Motor neuron (in vitro differentiated cells): ENCODE data around the gene OR6B1. TPM values are rescaled to one million over a fixed set of nuclear protein-coding genes. Genes with fewer than 3 reads are reported as not detected.
"Not testable (repeated sequence)": the region's sequence is repeated elsewhere in the genome, so short reads cannot be mapped to it uniquely, and the experiment has no call there.

Experiments
- ATAC-seq, 8 experiments: fragments of 200-7000 bp; cut with Tn5 transposase; replicated peaks in 6 of 8; 2 replicates each; pipeline ENCODE4 v1.8.0; 2021; ENCODE audit warnings: mild to moderate bottlenecking in 8 of 8, moderate library complexity in 8 of 8
- H3K27ac ChIP-seq, 2 donors: fragments of 250-450 bp; sonication (Bioruptor Pico); 2 replicates each; pipeline ENCODE4 v1.9.0; 2021; ENCODE audit warnings: antibody characterized with exemption in 2 of 2, mild to moderate bottlenecking in 2 of 2, moderate library complexity in 1 of 2
- H3K4me1 ChIP-seq, 2 donors: fragments of 250-450 bp; sonication (Bioruptor Pico); replicated peaks in 1 of 2; 2 replicates each; pipeline ENCODE4 v1.6.1; 2021; ENCODE audit warnings: antibody characterized with exemption in 2 of 2, mild to moderate bottlenecking in 2 of 2, moderate library complexity in 1 of 2
- H3K4me3 ChIP-seq, 5 donors: fragments of 250-450 bp; sonication (Bioruptor Pico); 2 replicates each; pipeline ENCODE4 v1.9.0; 2021; ENCODE audit warnings: antibody characterized with exemption in 5 of 5, mild to moderate bottlenecking in 5 of 5, moderate library complexity in 4 of 5
- WGBS, 10 experiments: fragments of 450-650 bp; shearing (Covaris generic); methylation state at CpG; one replicate each; pipeline ENCODE4 v1.0.0; 2022; 5-methylcytosine and 5-hydroxymethylcytosine counted together
- in situ Hi-C, 9 experiments: fragments of 400-800 bp; cut with MboI; loops; one replicate each; pipeline ENCODE4 v1.15.0; 2021; ENCODE audit warnings: low sequenced_read_pairs in 9 of 9, low pct_unique_long_range_greater_than_20kb in 2 of 9; ENCODE audit not compliant: unreplicated experiment in 9 of 9
- total RNA-seq, 8 experiments: library from RNA; unstranded; fragments of 300-600 nt; gene quantifications; 2 replicates each; pipeline versions ENCODE4 v1.2.3 to v1.2.4, GENCODE V29; 2022

Gene OR6B1
- total RNA-seq, 8 experiments from 2014 or later: 0.08 to 0.38 (median 0.10) TPM; not detected in 3

DNA sequence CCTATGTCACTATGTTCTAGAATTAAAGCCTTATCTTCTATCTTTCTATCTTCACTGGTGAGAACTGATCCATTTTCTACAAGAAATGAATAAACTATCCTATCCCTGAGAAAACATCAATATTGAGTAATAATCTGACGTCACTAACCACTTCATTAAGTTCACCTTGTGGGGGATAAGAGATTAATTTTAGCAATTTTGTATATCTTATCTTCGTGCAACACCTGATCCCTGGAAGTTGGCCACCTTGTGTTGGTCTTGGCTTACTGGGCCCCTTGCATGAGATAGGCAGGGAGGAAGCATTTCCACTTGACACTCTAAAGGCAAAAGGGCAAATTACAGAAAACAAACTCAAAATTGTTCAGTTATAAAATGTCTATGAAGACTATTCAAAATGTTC lies 20.1 kb upstream of the OR6B1 start:
- in situ Hi-C loops: no loop called here
- ATAC-seq: no peak
- Histone ChIP-seq H3K4me1 (no peaks in the 10 kb centered on the region), H3K4me3 (no peak overlapping the region), H3K27ac (no peak overlapping the region)
- WGBS, 10 experiments: 28 to 89% (median 50%) methylated on average over 1 to 2 of the region's 2 CpGs; no CpG with 5 or more reads in 3 of the 10 experiments

DNA sequence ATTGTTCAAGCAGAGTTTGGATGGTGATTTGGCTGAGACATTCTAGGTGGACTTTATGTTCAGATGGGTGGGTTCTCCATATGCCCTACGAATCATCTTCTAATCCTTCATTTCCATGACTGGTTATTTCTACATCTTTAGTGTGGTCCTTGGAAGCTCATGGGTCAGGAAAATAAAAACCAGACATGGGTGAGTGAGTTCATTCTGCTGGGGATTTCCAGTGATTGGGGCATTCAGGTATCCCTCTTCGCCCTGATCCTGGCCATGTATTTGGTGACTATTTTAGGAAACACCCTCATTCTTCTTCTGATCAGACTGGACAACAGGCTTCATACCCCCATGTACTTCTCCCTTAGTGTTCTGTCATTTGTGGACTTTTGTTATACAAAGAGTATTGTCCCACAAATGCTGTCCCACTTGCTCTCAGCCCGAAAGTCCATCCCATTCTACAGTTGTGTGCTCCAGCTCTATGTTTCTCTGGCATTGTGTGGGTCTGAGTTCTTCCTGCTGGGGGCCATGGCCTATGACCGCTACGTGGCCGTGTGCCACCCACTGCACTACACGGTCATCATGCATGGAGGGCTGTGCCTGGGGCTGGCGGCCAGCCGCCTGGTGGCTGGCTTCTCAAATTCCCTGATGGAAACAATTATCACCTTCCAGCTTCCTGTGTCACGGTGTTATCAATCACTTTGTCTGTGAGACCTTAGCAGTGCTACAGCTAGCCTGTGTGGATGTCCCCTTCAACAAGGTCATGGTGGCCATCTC lies 19.2 kb upstream of the OR6B1 start:
- no peak overlapping the region for H3K4me3 ChIP-seq
- H3K4me1 ChIP-seq: no peaks in the 10 kb centered on the region
- 40 to 100% (median 88%) methylated on average over 1 to 9 of the region's 10 CpGs for WGBS, 10 experiments
- no peak overlapping the region for H3K27ac ChIP-seq
- no peak for ATAC-seq
- in situ Hi-C loops: no loop called here

DNA sequence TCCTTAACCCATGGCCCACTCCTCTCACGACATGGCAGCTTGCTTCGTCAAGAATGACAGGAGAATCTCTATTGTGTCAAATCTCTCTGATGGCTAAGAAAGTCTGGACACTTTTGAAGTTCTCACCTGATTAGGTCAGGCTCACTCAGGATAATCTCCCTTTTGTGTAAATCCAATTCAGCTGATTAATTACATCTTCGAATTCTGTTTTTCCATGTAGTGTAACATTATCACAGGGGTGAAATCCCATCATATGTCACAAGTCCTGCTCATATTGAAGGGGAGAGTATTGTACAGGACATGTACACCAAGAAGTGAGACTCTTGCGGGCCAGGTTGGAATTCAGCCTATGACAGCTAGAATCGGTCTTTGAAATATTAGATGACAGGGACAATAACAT lies 16.2 kb upstream of the OR6B1 start:
- in situ Hi-C loops: no loop called here
- Histone ChIP-seq H3K4me3 (no peak overlapping the region), H3K27ac (no peak overlapping the region), H3K4me1 (no peaks in the 10 kb centered on the region)
- no peak for ATAC-seq
- 42 to 100% (median 84%) methylated on average over 1 to 4 of the region's 5 CpGs; no CpG with 5 or more reads in 2 of the 10 experiments for WGBS, 10 experiments

DNA sequence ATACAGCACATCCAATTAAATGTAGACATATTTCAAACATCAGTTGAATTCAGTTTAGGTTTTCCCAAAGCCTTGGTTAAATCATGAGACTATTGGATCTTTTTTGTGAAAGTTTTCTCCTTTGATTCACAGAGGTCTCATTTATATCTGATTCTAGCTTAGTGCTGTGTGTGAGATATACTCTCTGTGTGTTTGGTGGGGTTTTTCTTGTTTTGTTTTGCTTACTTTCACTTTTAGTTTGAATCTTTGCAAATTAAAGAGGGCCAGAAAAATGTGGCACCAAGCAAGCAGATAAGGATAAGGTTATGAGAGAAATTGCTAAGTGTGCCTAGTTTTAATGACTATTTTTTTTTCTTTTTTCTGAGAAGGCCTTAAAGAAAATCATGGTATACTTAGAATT lies 12.6 kb upstream of the OR6B1 start:
- in situ Hi-C loops: no loop called here
- Histone ChIP-seq H3K4me1 (no peaks in the 10 kb centered on the region), H3K4me3 (no peak overlapping the region), H3K27ac (no peak overlapping the region)
- no peak for ATAC-seq

DNA sequence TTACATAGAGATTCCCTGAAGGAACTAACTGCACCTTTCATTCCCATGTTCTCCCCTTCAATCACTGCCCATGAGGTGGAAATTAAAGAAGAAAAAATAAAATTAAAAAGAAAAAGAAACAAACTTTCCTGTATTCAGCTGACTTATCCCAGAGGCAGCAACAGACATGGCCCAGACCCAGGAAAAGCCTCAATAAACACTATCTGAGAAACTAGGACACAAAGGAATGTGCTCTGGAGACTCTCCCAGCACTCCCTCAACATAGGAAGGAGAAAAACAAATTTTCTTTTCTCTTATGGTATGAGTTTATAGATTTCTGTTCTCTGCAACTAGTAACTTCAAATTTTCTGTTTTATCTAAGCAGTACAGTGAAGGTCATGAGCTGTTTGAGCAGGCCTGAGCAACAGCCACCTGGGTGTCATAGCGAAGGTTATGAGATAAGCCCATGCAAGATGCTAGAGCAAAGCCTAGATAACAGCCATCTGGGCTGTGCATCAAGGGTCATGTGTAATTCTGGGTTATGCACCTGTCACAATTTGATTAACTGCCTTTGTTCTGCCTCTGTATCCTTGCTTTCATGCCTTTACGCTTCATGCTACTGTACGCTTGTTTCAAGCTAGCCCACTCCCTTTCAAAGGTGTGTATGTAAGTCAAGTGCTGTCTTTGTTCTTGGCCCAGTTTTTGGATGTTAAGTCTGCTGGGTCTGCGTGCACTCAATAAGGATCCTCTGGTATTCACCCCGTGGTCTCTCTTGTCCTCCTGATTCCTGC lies 11.0 kb upstream of the OR6B1 start:
- no peak for ATAC-seq
- no peak overlapping the region for H3K4me3 ChIP-seq
- 52 to 93% (median 81%) methylated on average over 2 to 5 of the region's 5 CpGs; no CpG with 5 or more reads in 4 of the 10 experiments for WGBS, 10 experiments

DNA sequence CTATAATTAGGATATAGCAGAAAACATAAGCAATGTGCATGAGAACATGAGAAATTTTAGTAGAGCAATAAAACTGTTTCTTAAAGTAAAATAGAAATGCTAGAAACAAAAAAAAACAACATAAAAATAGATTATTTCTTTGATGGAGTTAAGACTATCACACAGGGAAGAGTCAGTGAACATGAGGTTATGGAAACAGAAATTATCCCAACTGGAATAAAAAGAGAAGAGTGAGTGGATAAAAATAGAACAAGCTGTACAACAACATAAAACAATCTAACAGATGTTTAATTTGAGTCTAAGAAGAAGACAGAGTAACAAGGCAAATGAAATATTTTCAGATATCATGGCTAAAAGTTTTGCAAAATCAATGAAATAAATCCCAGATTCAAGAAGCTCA lies 7.5 kb upstream of the OR6B1 start:
- H3K27ac ChIP-seq: no peak overlapping the region
- in situ Hi-C loops: no loop called here
- H3K4me1 ChIP-seq: no peaks in the 10 kb centered on the region
- ATAC-seq: no peak
- H3K4me3 ChIP-seq: no peak overlapping the region

More for the DNA sequence above, 11.0 kb upstream of the OR6B1 start:
- in situ Hi-C loops: no loop called here
- H3K27ac ChIP-seq: no peak overlapping the region
- no peaks in the 10 kb centered on the region for H3K4me1 ChIP-seq

DNA sequence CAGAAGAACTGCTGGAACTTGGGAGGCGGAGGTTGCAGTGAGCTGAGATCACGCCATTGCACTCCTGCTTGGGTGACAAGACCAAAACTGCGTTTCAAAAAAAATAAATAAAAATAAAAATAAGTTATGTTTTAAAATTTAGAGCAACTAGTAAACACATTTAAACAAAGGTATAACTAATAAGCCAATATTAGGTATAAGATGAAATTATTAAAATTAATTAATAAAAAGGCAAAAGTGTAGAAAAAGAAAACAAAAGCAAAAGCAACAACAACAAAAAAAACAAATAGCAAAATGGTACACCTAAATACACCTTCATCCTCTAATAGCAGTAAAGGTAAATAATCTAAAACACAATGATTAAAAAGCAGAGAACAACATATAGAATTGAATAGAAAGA lies 6.2 kb upstream of the OR6B1 start:
- Histone ChIP-seq H3K4me1 (no peaks in the 10 kb centered on the region), H3K4me3 (no peak overlapping the region), H3K27ac (no peak overlapping the region)
- WGBS, 10 experiments: 35 to 100% (median 84%) methylated on average over 2 to 3 of the region's 3 CpGs; no CpG with 5 or more reads in 2 of the 10 experiments
- no peak for ATAC-seq
- in situ Hi-C loops: no loop called here

DNA sequence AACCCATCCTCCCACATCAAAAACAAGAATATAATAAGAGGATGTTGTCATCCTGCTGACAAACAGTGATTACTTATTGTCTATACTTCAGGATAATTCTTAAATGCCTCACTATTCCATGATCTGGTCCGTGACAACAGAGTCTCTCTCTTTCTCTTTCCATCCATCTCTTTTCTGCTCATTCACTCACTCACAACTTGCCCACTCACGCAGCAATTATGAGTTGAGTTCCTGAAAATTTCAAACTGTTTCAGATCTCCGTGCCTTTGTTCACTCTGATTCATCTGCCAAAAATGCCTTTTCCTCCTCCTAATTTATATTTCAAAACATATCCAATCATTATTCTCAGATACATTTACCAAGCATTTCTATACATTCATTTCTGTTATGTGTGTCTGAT lies 1.4 kb downstream of the OR6B1 start:
- no peaks in the 10 kb centered on the region for H3K4me1 ChIP-seq
- no peak for ATAC-seq
- in situ Hi-C loops: loop anchor here in 1 of 9 experiments (25.0 kb wide), 1 partner anchor 89 kb away; the partner anchor contains the start of gene TCAF1
- H3K27ac ChIP-seq: no peak overlapping the region
- WGBS, 10 experiments: 0 to 83% (median 66%) methylated on average over 1 to 3 of the region's 3 CpGs
- no peak overlapping the region for H3K4me3 ChIP-seq

DNA sequence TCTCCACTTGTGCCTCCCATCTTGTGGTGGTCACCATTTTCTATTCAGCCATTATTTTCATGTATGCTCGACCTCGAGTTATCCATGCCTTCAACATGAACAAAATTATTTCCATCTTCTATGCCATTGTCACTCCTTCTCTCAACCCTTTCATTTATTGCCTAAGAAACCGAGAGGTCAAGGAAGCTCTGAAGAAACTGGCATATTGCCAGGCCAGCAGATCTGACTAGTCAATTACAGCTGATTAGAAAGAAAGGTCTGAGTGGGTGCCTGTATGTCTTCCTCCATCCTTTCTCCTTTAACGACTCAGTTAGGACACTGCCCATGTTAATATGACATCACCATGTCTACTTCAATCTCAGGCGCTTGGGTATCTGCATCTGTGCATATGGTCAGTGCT lies 4.6 kb downstream of the OR6B1 start:
- Histone ChIP-seq H3K4me1 (no peaks in the 10 kb centered on the region), H3K4me3 (no peak overlapping the region), H3K27ac (no peak overlapping the region)
- in situ Hi-C loops: loop anchor here in 1 of 9 experiments (25.0 kb wide), 1 partner anchor 92 kb away; the partner anchor contains the start of gene TCAF1
- ATAC-seq: no peak
- WGBS, 10 experiments: 19 to 86% (median 69%) methylated on average over 3 to 5 of the region's 5 CpGs; no CpG with 5 or more reads in 1 of the 10 experiments

DNA sequence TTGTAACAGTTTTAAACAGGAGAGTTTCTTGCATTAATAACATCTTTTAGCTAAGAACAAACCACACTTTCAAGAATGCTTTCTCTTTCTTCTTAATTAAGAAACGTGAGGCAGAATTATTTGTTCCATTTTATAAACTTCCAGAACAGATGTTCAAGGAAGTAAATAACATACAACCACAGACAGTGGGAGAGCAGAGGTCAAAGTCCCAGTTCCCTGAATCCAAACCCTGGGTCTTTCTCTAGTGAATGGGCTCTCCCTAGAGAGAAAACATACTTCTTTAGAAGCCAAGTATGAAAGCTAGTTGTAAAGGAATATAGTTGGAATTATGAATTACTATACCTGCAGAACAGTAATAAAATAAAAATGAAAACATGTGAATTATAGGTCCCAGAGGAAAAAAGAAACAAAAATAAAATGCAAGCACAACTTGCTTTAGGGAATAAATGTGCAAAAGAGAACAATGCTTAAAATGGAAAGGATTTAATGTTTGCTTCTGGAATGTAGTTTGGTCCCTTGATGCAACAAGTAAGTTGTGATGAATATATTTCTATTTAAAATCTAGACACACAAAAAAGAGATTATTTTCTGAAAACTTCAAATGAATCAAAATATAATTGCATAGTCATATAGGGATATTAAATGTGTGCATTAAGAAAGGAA lies 6.0 kb downstream of the OR6B1 start:
- H3K4me3 ChIP-seq: no peak overlapping the region
- WGBS, 10 experiments: 0 to 56% (median 17%) methylated on average over 1 of the region's 1 CpG; no CpG with 5 or more reads in 1 of the 10 experiments

DNA sequence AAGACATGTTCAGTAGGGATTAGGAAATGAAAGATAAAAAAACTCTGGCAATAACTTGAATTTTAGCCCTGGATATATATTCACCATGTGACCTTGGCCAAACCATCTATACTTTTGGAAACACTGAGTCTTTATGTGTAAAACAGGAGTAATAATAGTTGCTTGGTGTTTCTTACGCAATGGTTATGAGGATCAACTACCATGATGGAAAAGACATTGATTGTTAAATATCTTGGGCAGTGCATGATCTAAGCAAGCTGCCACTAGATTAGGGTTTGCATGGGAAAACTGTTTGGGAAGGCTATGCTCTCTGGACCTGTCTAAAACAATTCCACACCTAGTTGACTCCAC lies 6.5 kb downstream of the OR6B1 start:
- in situ Hi-C loops: loop anchor here in 1 of 9 experiments (25.0 kb wide), 1 partner anchor 94 kb away; the partner anchor contains the start of gene TCAF1
- no peak overlapping the region for H3K4me3 ChIP-seq
- WGBS, 10 experiments: 0 to 100% (median 80%) methylated on average over 1 of the region's 1 CpG
- ATAC-seq: no peak
- H3K27ac ChIP-seq: no peak overlapping the region
- H3K4me1 ChIP-seq: no peaks in the 10 kb centered on the region

More for the DNA sequence above, 6.0 kb downstream of the OR6B1 start:
- no peak for ATAC-seq
- no peaks in the 10 kb centered on the region for H3K4me1 ChIP-seq
- in situ Hi-C loops: loop anchor here in 1 of 9 experiments (25.0 kb wide), 1 partner anchor 94 kb away; the partner anchor contains the start of gene TCAF1
- H3K27ac ChIP-seq: no peak overlapping the region

DNA sequence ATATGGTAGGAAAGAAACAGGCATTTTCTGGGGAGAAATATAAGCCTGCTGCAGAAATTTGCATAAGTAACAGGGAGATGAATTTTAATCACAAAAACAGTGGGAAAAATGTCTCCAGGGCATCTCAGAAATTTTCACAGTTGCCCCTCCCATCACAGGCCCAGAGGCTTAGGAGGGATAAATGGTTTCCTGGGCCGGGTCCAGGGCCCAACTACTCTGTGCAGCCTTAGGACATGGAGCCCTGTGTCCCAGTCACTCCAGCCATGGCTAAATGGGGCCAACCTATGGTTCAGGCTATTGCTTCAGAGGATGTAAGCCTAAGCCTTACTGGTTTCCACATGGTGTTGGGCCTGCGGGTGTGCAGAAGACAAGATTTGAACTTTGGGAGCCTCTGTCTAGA lies 9.2 kb downstream of the OR6B1 start:
- in situ Hi-C loops: loop anchor here in 1 of 9 experiments (25.0 kb wide), 1 partner anchor 97 kb away; the partner anchor contains the start of gene TCAF1
- Histone ChIP-seq H3K4me3 (no peak overlapping the region), H3K27ac (no peak overlapping the region), H3K4me1 (no peaks in the 10 kb centered on the region)
- no peak for ATAC-seq
- WGBS, 10 experiments: 0 to 100% (median 48%) methylated on average over 1 to 2 of the region's 2 CpGs; no CpG with 5 or more reads in 6 of the 10 experiments

DNA sequence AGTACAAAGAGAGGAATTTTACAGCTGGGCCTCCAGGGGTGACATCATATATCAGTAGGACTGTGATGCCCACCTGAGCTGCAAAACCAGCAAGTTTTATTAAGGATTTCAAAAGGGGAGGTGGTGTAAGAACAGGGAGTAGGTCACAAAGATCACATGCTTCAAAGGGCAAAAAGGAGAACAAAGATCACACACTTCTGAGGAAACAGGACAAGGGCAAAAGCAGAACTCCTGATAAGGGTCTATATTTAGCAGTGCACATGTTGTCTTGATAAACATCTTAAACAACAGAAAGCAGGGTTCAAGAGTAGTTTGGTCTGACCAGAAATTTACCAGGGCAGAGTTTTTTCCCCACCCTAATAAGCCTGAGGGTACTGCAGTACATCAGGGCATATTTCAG lies 9.9 kb downstream of the OR6B1 start:
- H3K27ac ChIP-seq, ATAC-seq, H3K4me1 ChIP-seq, H3K4me3 ChIP-seq: not testable (repeated sequence)
- in situ Hi-C loops: loop anchor here in 1 of 9 experiments (25.0 kb wide), 1 partner anchor 98 kb away; the partner anchor contains the start of gene TCAF1
